GM08714 (cell line): Measurements from ENCODE around the gene MYO3B.

Source experiments
- H3K4me3 ChIP-seq: fragments of 200-500 bp; sonication (Bioruptor generic); 2 replicates; pipeline ENCODE4 v1.5.1; 2014; ENCODE audit warnings: mild to moderate bottlenecking, low read length, inconsistent platforms
- ZNF274 ChIP-seq: IDR thresholded peaks from 2 replicates; pipeline ENCODE4 v1.6.1; 2012; ENCODE audit warnings: mild to moderate bottlenecking, low read depth, low read length

MYO3B gene

GRCh38 chr2:170501421-170502043 is 323.6 kb downstream of the MYO3B start:
- no peak overlapping the region for H3K4me3 ChIP-seq
- TF ChIP-seq ZNF274 = no peak

DNA sequence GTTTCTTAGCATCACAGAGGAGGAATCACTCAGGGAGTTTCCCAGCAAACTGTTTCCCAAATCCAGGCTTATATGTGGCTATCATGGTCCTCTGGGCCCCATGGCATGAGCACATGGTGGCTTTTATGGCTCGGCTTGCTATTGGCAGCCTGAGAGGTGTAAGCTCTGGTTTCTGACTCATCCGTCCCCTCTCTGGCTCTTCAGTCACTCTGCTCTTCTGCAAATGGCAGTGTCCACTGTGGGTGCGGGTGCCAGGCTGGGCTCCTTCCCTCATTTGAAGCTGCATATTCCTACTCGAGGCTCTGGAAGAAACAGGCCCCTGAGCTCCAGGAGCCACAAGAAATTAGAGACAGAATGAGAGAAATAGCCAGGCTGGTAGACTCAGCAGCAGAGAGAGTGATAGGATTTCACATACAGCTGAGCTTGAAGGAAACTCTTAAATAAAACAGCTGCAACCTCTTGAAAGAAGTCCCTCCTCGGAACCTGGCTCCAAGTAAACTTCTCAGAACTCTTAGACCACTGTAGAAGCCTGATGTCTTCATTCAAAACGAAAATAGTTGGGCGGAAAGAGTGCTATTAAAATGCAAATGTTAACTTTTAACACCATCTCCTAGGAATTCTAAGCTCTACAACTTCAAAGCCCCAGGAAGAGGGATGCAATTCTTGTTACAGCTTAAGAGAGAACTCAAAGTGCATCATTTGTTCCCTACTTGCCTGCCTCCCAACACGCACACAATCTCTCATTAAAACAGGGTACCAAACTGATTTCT is 324.6 kb downstream of the MYO3B start:
- no peak overlapping the region for H3K4me3 ChIP-seq
- TF ChIP-seq ZNF274 = no peak

DNA sequence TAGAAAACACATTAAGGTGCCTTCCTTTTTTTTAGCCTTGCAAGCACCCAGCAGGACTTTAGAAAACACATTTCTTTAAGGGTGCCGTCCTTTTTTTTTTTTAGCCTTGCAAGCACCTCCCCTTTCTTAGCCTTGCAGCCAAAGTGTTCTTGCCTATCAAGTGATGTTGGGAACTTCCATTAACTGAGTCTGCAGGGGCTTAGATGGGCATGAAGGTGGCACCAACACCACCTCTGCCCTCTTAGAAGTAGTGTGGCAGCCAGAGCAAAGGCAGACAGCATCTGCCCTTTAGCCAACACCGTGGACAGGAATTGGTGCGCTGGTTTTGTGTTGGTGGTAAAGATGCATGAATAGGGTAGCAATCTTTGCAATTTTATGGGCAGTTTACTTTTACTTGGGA is 325.6 kb downstream of the MYO3B start:
- TF ChIP-seq ZNF274 = no peak
- H3K4me3 ChIP-seq = no peak overlapping the region

DNA sequence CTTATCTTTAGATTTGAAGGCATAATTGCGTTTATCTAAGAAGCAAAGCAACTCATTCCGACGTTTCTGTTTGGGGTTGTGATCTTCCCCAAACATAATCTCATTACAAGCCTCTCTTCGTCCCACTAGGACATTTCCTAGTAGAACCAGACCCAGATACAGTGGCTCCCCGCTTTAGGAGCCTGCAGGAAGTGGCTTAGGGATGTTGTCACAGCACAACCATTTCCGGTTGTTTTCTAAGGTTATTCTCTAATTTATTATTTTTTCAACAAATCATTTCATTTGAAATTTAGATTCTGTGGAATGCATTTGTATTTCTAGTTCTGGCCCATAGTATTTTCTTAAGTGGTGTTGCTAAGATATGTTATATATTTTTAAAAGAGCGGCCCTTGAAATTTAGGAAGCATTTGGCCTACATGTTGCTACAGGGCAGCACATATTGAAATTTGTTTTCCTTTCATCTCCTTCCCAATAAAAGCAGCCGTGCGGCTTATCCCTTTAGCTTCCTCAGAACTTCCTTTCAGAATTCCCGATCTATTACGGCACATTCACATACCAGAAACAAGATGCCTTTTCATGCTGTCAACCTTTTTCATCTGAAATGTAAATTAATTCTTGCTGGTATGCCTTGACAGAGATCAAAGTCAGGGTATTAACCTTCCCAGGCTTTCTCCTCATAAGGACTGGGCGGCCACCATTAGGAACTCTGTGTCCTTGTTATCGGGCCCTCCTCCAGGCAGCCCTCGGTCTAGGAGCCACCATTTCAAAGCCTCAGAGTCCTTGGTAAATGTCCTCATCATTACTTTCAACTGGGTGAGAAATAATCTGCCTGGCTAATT is 326.2 kb downstream of the MYO3B start:
- no peak overlapping the region for H3K4me3 ChIP-seq
- TF ChIP-seq ZNF274 = no peak

DNA sequence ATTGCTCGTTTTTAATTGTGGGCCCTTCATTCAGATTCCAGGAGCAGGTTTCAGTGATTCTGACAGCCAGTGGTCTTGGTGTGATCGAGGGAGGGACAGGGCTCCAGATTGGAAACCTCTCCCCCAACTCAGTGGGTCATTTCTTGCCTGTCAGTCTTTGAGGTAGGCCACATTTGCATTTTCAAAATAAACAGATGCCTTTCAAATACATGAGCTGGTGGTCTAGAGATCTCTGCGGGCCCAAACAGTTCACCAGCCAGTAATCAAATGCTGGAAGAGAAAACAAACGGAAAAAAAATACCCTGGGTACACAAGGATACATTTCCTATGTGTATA is 326.8 kb downstream of the MYO3B start:
- no peak for TF ChIP-seq ZNF274
- H3K4me3 ChIP-seq = no peak overlapping the region

DNA sequence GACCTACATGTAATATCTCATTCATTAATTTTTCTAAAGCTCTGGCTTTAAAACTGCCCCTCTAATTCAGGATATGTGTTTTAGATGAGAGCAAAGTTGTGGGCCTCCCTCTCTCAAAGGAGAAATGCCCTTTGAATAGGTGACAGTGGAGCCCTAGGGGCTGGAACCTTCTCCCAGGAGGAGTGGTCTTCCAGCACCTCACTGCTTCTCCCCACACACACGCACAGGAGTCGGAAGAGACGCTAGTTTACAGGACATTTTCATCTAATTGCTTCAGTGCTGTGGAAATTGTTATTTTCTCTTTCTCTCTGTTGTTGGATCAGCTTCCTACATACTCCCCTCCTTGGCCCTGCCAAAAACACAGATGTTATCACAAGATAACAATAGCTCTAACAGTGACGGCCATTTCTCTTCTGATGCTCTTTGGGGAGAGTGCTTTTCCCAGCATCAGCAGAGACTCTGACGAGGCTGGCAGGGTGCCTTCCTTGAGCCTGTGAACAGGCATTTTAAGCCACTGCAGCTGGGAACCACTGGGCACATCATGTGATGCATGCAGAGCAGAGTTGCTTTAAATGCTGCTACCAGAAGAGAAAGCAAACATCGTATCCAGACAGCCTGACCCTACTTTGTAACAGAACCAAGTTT is 327.8 kb downstream of the MYO3B start:
- no peak overlapping the region for H3K4me3 ChIP-seq
- TF ChIP-seq ZNF274 = no peak

GRCh38 chr2:170509452-170510193 is 331.7 kb downstream of the MYO3B start:
- H3K4me3 ChIP-seq = no peak overlapping the region
- TF ChIP-seq ZNF274 = no peak

DNA sequence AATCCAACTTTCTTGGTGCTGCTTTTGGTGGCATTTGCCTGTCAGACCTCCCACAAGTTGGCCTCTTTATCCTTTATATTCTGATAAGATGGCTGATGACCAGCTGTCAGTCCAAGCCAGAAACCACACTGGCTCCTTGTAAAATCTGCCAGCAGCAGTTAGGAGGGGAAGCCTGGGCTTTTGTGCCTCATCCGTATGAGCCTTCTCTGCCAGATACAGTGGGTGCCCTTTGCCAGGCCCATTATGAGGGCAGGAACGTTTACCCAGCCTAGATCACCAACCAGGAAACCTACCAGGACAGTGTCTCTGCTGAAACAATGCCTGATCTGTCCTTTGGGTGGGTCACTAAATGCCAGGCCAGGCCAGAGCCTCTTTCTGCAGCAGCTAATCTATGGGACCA is 334.3 kb downstream of the MYO3B start:
- no peak overlapping the region for H3K4me3 ChIP-seq
- no peak for TF ChIP-seq ZNF274

DNA sequence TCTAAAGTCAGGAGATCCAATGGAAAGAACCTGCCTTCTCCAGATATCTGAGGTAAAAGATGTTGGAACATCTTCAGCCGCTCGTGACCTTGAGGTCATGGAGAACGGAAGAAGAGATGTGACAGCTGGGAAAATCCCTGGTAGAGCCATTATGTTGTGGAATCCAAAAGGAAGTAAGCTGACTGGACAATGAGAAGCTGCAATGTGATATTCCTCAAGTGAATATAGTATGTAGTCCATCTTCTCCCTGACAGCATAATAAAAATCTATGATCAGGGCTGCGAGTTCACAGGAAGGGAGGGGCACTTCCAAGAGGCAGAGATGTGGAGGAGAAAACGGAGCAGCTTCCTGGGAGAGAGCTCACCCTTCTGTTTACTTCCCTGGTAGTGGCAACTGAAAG is 336.2 kb downstream of the MYO3B start:
- no peak for TF ChIP-seq ZNF274
- H3K4me3 ChIP-seq = no peak overlapping the region

DNA sequence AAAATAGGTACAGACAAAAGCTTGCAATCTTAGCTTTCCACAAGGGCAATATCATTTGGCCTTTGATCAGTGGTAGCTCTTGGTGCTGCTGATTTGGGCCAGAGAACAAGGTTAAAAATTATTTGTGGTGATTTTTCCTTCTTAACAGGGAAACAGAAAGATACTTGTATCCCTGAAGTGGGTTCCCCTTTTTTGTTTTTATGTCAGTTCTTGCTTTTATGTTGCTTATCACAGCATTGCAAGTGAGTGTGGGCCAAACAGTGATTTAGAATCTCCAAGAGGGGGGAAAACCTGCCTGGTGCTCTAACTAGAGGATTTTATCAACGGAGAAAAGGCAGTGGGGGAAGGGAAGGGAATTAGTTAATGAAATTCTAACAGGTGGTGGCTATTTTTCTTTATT is 339.6 kb downstream of the MYO3B start:
- TF ChIP-seq ZNF274 = no peak
- H3K4me3 ChIP-seq = no peak overlapping the region

DNA sequence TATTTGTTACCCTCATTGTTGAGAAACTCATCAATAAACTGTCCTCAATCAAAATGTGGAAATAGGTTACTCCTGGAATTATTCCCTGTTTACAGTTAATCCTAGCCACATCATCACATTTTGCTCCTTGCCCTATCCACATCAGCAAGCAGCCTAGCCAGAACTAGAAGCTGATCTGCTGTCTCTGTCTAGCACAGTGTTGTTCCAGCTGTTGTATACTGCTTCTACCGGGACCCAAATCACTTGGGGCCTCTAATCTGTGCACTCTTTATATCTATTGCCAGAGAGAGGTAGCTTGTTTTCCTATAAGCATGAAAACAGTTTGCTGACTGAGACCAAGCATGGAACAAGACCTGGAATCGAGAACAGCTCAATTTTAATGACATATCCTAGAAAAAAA is 341.0 kb downstream of the MYO3B start:
- no peak for TF ChIP-seq ZNF274
- no peak overlapping the region for H3K4me3 ChIP-seq

- no peak for TF ChIP-seq ZNF274
- no peak overlapping the region for H3K4me3 ChIP-seq
Measured at GRCh38 chr2:170521299-170521698, 343.4 kb downstream of the MYO3B start.

DNA sequence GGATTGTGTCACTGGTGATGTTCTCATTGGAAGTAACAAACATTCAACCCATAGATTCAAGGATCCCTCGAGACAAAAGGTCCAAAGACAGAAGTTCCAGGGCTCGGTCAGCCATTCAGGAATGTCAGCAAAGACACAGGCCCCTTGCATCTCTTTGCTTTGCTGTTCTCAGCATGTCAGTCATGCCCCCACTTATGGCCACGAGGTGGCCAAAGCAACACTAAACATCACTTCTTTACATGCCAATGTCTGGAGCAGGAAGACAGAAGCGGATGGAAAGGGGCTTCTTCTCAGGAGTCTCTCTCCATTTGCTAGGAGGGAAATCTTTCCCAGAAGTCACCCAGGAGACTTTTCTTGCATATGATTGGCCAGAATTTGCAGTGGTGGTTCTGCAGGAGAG is 345.6 kb downstream of the MYO3B start:
- TF ChIP-seq ZNF274 = no peak
- H3K4me3 ChIP-seq = no peak overlapping the region
